Activated T-helper 1 cell treated with Interleukin-2 at 50 U/mL for 16 hours (primary cell): Measurements from ENCODE around the gene PREB.
"Not testable (repeated sequence)": the region's sequence is repeated elsewhere in the genome, so short reads cannot be mapped to it uniquely, and the experiment has no call there.

Source experiments
- DNase-seq: peaks from one replicate; pipeline ENCODE4 v3.0.0-alpha.2; 2020; ENCODE audit warnings: low read depth

The PREB gene

GRCh38 chr2:27133905-27134780, at the start of gene PREB:
Gene PREB (minus strand): TSS chr2:27134636. CDS start chr2:27134421, 215 bp downstream.
- DNase-seq: peak; percentile 99

- no peak for DNase-seq
These were observed 49.7 kb upstream of the PREB start for GRCh38 chr2:27184115-27184514.

GRCh38 chr2:27182346-27182745, 47.9 kb upstream of the PREB start:
- no peak for DNase-seq

- DNase-seq: no peak
These were observed 45.0 kb upstream of the PREB start for GRCh38 chr2:27179344-27180000.

GRCh38 chr2:27178469-27178868, 44.0 kb upstream of the PREB start:
- no peak for DNase-seq

GRCh38 chr2:27177441-27178351, 43.3 kb upstream of the PREB start:
- DNase-seq: no peak

GRCh38 chr2:27175781-27176180, 41.3 kb upstream of the PREB start:
- DNase-seq: not testable (repeated sequence)

- no peak for DNase-seq
These were observed 40.9 kb upstream of the PREB start for GRCh38 chr2:27175330-27175729.

GRCh38 chr2:27174638-27175037, 40.2 kb upstream of the PREB start:
- no peak for DNase-seq

- DNase-seq: no peak
These were observed 37.0 kb upstream of the PREB start for GRCh38 chr2:27171351-27171848.

GRCh38 chr2:27170581-27171337, 36.3 kb upstream of the PREB start:
- DNase-seq: no peak

- DNase-seq: no peak
These were observed 30.7 kb upstream of the PREB start for GRCh38 chr2:27164960-27165763.

GRCh38 chr2:27162151-27163121, 28.0 kb upstream of the PREB start:
- no peak for DNase-seq

- DNase-seq: no peak
These were observed 25.8 kb upstream of the PREB start for GRCh38 chr2:27160191-27160590.

- no peak for DNase-seq
These were observed 24.8 kb upstream of the PREB start for GRCh38 chr2:27159271-27159670.

- DNase-seq: no peak
These were observed 24.0 kb upstream of the PREB start for GRCh38 chr2:27158468-27158867.

- no peak for DNase-seq
These were observed 20.7 kb upstream of the PREB start for GRCh38 chr2:27155069-27155520.

- DNase-seq: no peak
These were observed 20.1 kb upstream of the PREB start for GRCh38 chr2:27154488-27154887.

- DNase-seq: no peak
These were observed 18.5 kb upstream of the PREB start for GRCh38 chr2:27152796-27153464.
